GM23338 (cell line): ENCODE measurements around the gene FOXJ1.

ENCODE experiments used
- CREB1 ChIP-seq: fragments of 250-450 bp; sonication (Bioruptor Pico); IDR thresholded peaks from 2 replicates; pipeline ENCODE4 v1.5.0; 2020; ENCODE audit warnings: low read depth, mild to moderate bottlenecking, moderate library complexity
- CTCF ChIP-seq, 2 experiments: fragments of 200-600 bp in 1 of 2; sonication (generic) in 1 of 2; conservative IDR thresholded peaks; 2 replicates each; pipeline versions ENCODE4 v1.5.1 to v1.6.1; 2016 to 2017; ENCODE audit warnings: antibody characterized with exemption in 2 of 2, low read depth in 2 of 2, mild to moderate bottlenecking in 2 of 2, moderate library complexity in 1 of 2
- EZH2 ChIP-seq: fragments of 200-600 bp; sonication (generic); IDR thresholded peaks from one replicate; pipeline ENCODE4 v1.8.0; 2017; ENCODE audit warnings: antibody characterized with exemption, mild to moderate bottlenecking, low read depth; ENCODE audit not compliant: unreplicated experiment
- EZH2phosphoT487 ChIP-seq: fragments of 200-600 bp; sonication (generic); IDR thresholded peaks from one replicate; pipeline ENCODE4 v1.8.1; 2018; ENCODE audit warnings: antibody characterized with exemption; ENCODE audit not compliant: unreplicated experiment
- NANOG ChIP-seq: IDR thresholded peaks from 2 replicates; pipeline ENCODE4 v1.6.1; 2016; ENCODE audit warnings: antibody characterized with exemption, borderline replicate concordance
- POLR2AphosphoS5 ChIP-seq: IDR thresholded peaks from 2 replicates; pipeline ENCODE4 v1.6.1; 2016; ENCODE audit warnings: antibody characterized with exemption, low read depth
- REST ChIP-seq: IDR thresholded peaks from one replicate; pipeline ENCODE4 v1.6.1; 2018; ENCODE audit warnings: antibody characterized with exemption; ENCODE audit not compliant: unreplicated experiment
- ZNF462 ChIP-seq: fragments of 250-450 bp; sonication (Bioruptor Pico); IDR thresholded peaks from 2 replicates; pipeline ENCODE4 v1.5.0; 2020; ENCODE audit warnings: mild to moderate bottlenecking, moderate library complexity

- TF ChIP-seq EZH2 (no peak), EZH2phosphoT487 (no peak), CTCF (conservative IDR thresholded peaks at IDR 0.05; ENCODE audit: low read depth in 2 of 2) (no peak), REST (no peak), POLR2AphosphoS5 (no peak), CREB1 (CRISPR knock-in tag) (no peak), ZNF462 (CRISPR knock-in tag) (no peak), NANOG (no peak)
Measured at GRCh38 chr17:76125391-76125675, 15.7 kb downstream of the FOXJ1 start.
